Measurements from ENCODE around the gene RERE.

RERE gene

DNA sequence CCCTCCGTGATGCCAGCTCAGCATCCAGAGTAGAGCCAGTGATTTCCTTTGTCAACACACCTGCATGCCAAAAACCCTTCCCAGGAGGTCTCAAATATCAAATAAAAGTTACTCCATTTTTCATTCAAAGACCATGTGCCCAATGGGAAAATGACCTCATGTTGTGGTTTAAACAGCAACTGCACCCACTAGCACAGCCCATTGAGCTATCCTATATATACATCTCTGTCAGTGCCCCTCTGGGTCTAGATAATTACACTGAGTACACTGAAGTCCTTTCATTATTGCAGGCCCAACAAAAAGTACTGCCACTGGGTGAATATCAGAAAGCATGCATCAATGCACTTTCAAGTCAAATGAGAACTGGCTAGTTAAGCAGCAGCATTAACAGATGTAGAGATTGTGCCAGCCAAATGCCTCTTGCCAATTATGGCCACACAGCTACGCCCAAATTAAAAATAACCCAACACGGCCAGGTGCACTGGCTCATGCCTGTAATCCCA is 381.8 kb downstream of the RERE start:
- DNase-seq, result no peak

DNA sequence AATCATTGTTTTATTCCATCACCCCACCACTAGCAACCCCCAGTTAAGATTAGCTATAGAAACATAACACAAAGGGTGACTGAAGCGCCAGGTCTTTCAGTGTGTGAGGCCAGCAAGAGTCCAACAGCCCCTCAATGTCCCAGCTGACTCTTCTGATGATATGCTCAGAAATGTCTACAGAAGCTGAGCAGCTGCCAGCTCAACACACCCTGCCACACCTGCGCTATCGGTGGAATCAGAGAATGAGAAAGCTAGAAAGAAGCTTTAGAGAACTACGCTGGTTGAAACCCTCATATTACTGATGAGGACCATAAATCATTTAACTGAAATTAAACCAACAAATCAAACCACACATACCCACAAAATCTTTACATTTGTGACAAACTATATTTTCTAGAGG is 383.3 kb downstream of the RERE start:
- no peak for DNase-seq

DNA sequence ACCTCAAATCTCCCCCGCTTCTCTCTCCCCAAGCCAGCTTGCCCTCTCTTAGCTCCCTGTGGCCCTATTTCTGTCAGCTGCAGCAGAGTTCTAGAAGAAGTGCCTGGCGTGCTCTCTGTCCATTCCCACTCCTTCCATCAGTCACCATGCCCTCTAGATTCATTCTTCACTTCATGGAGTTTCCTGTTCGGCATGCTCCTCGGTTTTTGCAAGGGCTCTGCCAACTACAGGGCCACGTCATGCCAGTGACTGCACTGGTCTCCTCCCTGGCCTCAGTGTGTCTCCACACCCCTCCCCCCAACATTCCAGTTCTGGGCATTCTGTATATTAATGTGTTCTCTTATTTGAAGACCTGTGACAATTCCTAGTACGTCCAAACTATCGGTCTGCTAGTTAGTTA is 385.7 kb downstream of the RERE start:
- no peak for DNase-seq

DNA sequence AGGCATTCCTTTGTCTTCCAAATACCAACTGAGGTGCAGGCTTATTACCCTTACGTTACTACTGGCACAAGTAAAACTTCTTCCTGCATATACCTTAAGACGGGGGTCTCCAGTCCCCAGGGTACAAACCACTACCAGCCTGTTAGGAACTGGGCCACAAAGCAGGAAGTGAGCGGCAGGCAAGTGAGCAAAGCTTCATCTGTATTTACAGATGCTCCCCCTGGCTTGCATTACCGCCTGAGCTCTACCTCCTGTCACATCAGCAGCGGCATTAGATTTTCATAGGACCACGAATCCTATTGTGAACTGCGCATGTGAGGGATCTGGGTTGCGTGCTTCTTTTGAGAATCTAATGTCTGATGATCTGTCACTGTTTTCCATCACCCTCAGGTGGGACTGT is 386.4 kb downstream of the RERE start:
- no peak for DNase-seq

DNA sequence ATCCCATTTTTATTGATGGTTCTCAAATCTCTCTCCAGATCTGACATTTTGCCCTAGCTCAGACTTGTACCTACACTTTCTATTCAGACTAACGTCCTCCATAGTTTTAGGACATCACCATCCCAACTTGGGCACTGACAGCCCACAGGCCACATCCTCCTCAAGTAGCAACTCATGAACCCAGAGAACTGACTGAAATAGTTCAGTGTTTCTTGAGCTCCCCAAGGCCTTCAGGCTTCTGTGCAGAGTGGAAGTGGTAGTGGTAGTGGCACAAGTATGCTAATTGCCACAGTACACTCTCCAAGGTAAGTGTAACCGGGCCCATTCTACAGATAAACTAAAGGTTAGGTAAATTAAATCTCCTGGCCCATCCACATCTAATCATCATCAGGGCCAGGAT is 387.0 kb downstream of the RERE start:
- DNase-seq, result no peak

DNA sequence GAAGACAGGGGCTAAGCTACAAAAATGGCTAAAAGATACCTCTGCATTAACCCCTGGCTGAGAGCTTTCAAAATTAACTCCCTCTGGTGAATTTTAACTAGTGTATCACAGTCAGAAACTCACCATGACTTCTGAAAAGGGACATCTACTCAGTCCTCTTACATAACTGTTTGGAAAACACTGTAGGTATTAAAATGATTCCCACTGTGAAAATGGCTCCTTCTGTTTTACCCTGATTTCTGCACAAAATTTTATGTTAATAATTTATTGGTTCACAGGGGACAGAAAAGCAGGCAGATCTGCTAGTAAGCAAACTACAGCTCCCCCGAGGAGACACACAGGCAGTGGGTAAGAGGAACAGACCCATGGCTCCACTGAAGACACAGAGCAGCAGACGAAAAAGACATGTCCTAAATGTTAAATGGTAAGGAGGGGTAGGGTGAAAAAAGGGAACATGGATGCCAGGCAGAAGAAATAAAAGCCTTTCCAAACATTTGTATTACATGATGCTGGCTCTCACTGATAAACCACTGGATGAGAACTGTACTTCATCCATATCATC is 387.8 kb downstream of the RERE start:
- DNase-seq, result no peak

DNA sequence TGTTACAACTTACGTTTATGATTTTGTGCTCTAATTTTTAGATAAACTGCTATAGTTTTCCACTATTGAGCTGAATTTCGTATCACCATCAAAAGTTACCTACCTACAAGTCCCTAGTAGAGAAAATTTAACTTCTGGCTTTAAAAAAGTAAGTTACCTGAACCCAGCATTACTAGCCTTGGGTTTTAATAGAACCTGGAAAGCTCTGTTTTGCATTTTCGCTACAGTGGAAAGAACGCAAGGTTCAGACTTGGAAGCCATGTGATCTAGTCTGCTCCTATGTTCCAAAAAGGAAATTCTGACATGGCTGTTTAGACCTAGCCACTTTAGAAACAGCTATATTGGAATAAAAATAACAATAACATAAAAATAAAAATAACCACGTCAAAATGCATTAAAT is 389.0 kb downstream of the RERE start:
- no peak for DNase-seq

DNA sequence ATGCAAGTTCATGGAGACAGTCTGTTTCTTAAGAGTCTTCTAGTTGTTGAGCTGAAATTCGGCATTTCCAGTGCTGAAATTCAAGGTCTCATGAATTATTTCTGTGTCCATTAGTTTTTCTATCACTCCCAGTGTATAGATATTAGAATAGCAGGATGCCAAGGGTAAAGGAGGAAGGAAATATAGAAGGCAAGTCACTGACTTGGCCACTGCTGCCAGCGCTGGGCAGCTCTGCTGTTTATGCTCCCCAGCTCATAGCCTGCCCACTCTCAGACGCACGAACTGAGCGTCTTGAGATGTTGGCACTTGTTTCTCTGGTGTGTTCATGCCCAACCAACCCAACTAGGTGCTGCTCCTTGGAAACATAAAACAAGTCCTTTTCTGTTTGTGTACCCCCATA is 389.5 kb downstream of the RERE start:
- no peak for DNase-seq

DNA sequence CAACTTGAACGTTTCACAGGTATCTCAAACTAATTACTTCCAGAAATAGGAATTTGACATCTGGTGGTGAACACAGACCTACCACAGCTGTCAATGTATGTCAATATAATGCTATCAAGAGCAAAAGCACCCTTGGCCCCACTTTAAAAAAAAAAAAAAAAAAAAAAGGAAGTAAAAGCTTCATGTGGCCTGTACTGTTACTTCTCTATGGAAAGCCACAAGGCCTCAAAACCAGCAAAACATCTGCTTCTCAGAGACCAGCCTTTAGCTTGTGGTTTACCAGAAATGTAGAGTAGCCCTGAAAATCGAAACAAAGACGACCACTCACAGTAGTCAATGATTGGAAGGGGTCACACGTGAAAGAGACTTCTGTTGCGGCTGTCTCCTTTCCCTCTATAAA is 389.9 kb downstream of the RERE start:
- no peak for DNase-seq

DNA sequence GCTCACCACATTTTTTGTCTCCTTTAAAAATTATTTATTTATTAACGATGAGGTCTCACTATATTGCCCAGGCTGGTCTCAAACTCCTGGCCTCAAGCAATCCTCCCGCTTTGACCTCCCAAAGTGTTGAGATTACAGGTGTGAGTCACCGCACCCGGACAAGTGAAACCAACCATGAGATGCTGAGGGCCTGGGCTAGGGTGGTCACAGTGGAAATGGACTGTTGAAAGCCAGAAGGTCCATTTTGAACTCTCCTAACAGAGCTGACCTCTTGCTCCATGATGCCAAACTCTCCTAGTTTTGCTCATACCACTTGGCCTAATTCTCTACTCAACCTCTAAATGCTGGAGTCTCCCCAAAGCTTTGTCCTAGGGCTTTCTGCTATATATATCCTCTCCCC is 390.4 kb downstream of the RERE start:
- no peak for DNase-seq

DNA sequence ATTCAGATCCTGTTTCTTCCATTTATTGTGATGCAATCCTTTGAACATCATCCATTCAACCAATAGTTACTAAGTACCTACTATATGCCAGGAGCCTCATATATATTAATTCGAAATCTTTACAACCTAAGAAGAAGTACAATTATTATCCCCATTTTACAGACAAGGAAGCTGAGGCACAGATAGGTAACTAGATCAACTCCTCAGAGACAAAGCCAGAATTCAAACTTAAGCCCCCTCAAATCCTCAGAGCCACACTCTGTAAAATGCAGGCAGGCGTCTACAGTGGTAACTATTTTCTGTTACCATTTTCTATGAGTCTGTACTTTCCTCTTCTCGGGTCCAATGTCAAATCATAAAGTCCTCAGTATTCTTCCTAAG is 391.7 kb downstream of the RERE start:
- DNase-seq, result no peak

DNA sequence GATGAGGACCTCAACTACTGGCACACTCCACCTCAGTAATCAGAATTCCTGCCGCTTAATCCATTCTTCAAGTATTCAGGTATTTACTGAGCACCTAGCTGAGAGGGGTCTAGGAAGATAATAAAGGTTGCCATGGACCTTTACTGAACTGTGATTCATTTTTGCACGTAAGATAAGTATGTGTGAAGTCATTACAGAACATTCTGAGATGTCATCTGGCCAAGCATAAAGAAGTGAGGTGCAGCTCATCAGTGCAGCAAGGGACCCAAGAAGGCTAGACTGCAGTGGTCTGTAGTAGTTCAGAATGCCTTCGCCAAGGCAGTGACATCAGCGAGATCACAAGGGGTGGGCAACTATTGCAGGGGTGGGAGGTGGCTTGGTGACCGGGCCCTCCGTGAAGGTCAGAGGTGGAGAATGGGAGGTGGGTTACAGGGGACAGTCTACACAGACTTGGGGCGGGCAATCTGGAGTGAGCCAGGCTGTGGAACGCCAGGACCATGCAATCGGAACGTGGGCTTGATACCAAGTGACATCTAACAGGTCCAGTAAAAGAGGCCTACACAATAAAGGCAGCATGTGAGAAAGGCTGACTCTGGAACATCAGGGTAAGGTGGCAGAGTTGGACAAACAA is 392.2 kb downstream of the RERE start:
- no peak for DNase-seq

DNA sequence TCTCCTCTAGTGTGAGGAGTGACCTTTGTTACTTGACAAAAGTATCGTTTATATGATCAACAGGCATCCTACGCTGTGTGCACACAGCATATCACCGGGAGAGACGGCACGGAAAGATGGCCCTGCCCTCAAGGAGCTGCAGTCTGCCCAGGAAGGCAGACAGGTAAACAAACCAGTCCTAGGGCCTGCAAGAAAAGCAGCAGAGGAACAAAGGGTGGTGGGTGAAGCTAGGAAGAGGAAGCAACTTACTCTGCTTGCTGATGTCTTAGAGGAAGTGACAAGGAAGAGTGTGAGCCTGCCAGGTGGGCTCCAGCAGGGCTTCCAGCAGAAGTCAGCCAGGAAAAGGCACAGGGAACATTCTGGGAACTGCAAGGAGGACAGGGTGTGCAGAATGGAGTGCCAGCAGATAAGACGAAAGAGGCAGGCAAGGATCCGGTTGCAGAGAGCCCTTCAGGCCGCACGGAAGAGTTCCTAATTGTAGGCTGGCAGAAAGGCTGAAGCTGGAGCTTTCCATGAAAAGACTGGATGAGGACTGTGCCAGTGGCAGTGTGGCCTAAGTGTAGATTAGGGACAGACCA is 392.8 kb downstream of the RERE start:
- DNase-seq, result peak; percentile 48

DNA sequence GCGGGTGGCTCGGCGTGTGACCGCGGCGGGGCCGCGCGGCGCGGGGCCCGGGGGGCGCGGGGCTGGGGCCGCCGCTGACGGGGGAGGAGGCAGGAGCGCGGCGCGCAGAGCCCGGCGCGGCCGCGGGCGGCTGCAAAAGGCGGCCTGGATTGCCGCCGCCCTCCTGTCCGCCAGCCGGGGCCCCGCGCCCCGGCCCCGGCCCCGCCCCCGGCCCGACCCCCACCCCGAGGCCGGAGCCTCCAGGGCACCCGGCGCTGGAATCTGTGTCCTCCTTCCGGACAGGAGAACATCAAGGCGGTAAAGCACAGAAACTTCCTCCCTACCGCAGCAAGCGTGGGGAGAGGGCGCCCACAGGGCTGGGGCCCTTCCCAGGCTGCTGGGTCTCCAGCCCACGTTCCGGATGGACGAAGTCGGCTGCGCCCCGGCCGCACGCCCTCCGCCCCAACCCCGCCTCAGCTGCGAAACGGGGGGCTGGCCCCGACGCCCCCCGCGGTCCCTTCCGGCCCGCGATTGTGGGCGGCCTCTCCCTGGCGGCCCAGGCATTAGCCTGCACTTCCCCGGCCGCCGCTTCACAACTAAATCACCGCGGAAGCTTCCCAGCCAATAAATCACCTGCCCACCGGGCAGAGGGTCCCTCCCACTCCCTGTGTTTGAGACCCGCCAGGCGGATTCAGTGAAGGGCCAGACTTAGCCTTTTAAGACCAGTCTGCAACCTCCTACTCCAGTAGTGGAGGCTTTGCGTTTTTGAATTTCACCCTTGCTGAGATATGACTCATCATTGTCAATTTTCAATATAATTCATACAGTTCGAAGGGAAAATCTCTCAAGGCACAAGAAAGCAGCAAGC is 393.5 kb downstream of the RERE start:
- DNase-seq, result peak; percentile 76

DNA sequence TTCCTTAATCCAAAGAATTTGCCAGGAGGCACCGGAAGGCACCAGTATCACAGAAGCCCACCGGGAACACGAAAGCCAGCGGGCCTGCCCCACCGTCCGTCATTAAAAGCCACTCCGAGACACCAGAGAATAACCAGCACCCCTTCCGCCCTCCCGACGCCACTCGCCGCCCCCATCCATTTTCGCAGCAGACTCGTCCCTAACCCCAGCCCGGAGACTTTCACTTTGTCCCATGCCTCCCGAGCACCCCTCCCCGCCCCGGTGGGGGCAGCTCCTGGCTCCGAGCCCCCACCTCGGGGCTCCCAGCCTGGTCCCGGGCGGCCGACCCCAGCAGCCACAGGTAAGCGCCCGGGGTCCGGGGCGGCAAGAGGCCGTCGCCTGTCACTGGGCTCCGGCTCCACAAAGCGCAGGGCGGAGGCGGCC is 394.2 kb downstream of the RERE start:
- peak; percentile 53 for DNase-seq

DNA sequence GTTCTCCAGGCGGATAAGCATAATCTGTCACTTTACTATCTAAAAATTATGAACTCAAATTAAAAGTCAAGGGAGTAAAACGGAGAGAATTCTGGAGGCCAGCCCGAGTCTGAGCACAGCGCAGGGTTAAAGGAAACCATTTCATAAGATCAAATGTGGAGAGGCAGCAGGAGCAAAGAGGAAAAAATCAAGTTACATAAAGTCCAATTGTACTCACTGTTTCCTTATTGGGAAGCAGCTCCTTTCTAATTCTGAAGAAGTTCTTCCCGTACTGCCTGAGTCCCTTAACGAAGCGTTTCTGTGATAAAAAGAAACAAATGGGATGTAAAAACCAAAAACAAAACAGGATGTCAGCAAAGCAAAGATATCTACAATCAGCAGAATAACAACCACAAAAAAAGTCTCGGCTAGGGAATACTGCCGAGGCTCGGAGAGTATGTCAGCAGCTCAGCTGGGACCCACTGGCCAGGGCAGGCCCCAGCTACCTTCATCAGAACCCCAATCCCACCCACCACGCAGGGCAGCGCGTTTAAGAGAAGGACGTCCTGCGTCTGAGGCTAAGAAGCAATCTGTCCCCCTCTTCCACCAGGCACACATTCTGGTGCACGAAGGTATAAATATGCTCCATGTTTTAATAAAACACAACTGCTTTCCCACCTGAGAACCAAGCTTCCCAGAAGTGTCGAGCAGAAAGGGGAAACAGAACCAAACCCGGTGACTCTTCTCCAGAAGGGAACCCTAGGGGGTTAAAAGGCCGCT is 394.8 kb downstream of the RERE start:
- DNase-seq, result no peak

DNA sequence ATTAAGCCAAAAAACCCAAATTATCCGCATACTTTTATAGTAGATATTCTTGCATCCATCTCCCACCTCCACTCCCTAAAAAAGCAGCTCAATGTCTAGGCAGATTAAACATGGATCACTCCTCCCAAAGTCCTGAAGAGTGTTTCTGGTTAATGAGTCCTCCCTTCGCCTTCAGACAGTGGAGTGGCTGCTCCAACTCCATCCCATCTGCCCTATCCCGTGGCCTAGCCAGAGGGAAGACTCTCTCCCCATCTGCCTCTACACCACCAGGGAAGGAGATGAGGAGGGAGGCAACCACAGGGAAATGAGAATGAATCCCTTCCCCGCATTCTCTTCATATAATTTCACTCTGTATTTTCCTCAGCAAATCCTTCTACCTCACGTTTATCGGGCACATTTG is 395.7 kb downstream of the RERE start:
- DNase-seq, result no peak

DNA sequence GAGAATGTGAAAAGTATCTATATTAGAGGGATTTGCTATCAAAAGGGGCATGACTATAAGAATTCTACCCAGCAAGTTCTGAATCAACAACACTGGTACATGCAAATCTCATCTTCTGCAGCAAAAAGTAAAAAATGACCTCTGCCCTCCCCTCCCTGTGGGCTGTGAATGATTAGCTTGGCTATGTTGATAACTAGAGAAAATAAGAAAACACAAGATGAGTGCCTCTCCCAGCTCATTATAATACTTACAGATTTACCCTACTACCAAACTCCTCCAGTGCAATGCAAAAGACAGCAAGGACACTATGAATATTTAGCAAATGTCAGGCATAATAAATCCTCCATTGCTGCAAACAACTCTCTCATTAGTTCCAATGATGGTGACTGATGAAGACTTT is 397.1 kb downstream of the RERE start:
- DNase-seq, result no peak

DNA sequence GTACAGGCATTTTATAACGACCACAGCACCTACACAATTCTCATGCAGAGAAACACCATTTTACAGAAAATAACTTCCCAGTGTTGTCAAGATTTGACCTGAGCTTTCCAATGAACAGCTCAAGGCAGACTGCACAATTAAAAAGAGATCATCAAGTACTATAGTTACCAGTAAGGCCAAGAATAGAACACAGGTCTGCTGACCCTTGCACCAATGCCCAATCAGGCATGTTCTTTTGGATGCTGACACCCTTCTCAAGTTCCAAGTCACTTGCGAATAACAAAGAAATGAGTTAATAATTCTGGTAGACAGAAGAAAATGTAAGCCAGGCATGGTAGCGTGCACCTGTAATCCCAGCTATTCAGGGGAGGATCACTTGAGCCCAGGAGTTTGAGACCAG is 397.6 kb downstream of the RERE start:
- no peak for DNase-seq

DNA sequence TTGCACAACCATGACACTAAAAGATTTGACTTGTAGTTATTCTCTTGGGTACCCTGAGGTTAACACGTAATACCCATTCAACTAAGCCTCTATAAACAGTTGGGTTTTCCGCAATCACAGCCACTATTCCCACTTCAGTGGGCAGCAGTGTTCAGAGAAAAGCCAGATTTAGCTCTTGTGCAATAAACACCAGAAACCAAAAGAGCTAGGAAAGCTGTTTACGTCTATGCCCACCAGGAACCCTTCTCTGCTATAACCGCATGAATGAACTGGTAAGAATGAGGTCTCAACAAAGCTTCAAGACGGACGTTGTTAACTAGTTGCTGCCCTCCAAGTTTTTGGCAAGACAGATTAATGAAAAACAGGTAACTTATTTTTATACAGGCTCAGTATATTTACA is 398.3 kb downstream of the RERE start:
- no peak for DNase-seq

DNA sequence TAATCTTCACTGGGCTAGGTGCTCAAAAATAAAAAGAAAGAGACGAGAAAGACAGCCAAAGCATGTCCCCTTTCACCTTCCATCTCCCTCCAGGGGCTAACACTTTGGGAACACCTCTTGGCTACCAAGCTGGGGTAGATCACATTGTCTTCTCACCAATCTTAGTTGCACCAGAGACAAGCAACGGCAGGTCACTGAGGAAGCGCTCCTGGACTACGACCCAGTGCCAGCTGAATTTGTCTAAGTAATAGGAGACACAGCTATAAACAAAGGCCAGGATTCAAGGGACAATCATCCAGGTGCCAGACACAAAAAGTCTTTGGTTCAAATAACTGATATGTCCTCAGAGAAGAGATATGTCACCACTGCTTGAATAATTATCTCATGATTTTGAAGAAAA is 399.1 kb downstream of the RERE start:
- DNase-seq, result no peak

DNA sequence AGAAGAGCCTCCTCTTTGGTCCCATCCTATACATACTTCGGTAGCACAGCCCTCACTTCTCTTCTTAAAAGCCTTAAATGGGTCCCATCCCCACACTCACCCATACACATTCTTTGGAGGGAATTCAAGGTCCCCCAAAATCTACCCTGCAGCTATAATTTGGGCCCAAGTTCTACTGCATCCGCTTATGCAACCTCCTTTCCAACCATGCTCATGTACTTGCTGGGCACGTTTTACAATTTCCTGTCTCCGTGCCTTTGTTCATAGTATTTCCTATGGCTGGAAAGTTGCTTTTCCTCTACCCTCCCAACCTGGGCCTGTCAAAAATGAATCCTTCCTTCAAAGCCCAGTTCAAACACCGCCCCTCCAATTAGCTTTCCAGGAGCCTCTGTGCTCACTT is 399.8 kb downstream of the RERE start:
- no peak for DNase-seq

DNA sequence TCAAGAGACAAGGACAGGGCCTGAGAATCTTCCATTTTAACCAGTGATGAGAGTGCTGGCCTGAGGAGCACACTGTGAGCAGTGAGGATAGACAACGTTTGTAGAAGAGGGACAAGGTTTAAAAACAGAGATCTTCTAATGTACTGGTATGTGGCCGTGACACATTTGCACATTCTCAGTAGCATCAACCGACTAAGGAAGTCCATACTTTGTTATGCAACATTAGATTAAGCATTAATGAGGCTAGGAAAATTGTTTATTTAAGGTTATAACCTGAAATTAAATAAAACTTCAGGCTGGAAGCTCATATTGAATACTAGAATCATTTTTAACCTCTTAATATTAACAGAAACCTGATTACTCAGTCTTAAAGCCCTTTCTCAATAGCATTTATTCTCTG is 400.6 kb downstream of the RERE start:
- DNase-seq, result no peak
